Muscle layer of duodenum (tissue), 2 donors: ENCODE data around the gene GAS7.
A peak's percentile ranks its signal among the peaks of the same experiment; 100 is the strongest.

ENCODE experiments used
- H3K27ac ChIP-seq: one replicate; pipeline ENCODE4 v1.7.0; 2013; ENCODE audit warnings: mild to moderate bottlenecking, low read length
- H3K27me3 ChIP-seq: one replicate; pipeline ENCODE4 v1.7.0; 2013; ENCODE audit warnings: low read depth, mild to moderate bottlenecking, control low read depth, low read length
- H3K36me3 ChIP-seq, 2 donors: one replicate each; pipeline ENCODE4 v1.7.0; 2013; ENCODE audit warnings: low read length in 2 of 2, control low read depth in 1 of 2, mild to moderate bottlenecking in 1 of 2; ENCODE audit not compliant: insufficient read depth in 2 of 2, control insufficient read depth in 1 of 2
- H3K4me1 ChIP-seq, 2 donors: one replicate each; pipeline ENCODE4 v1.7.0; 2013; ENCODE audit warnings: low read length in 2 of 2, mild to moderate bottlenecking in 2 of 2, control low read depth in 1 of 2, moderate library complexity in 1 of 2; ENCODE audit not compliant: insufficient read depth in 2 of 2, control insufficient read depth in 1 of 2
- H3K4me3 ChIP-seq, 2 donors: one replicate each; pipeline ENCODE4 v1.7.0; 2013; ENCODE audit warnings: low read length in 2 of 2, low read depth in 1 of 2, mild to moderate bottlenecking in 1 of 2
- H3K9me3 ChIP-seq, 2 donors: one replicate each; pipeline ENCODE4 v1.7.0; 2013; ENCODE audit warnings: low read length in 2 of 2, control low read depth in 1 of 2, mild to moderate bottlenecking in 1 of 2; ENCODE audit not compliant: control insufficient read depth in 1 of 2
- donor health status: healthy.

GAS7 gene

DNA sequence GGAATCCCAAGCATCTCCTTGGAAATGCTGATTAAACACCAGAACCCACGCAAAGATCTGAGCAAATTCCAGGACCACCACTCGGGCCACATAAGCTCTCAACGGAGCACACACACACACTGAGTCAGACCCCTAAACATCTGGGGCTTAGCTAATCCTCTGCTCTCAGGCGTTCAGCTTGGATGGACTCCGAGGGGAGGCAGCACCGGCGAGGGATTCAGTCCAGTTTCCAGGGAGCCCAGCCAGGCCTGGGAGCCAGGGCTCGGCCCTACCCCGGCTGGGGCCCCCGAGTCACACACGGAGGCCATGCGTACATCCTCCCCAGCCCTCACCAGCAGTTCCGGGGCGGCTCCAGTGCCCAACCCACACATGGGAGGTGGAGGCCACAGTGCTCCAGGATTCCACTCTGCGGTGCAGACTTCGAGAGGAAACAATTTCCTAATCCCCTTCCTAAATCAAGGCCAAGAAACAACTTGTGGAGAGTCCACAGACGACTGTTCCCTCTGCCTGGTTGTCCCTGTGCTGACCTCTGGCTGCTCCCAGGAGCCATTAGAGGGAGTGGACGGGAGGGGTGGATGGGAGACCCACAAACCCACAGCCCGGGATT, 70.5 kb downstream of the GAS7 start:
- Histone ChIP-seq H3K27me3 (no peaks in the 10 kb centered on the region), H3K4me1 (peaks cover 0 to 20% of the 10 kb centered on the region in 2 donors), H3K9me3 (no peaks in the 10 kb centered on the region), H3K36me3 (no peaks in the 10 kb centered on the region), H3K4me3 (peak overlapping the region in 1 of 2 donors; percentile 12), H3K27ac (peak overlapping the region; percentile 78)

GRCh38 chr17:10126616-10127501, 71.5 kb downstream of the GAS7 start:
- peaks cover 4 to 24% of the 10 kb centered on the region in 2 donors for H3K4me1 ChIP-seq
- H3K9me3 ChIP-seq: no peaks in the 10 kb centered on the region
- peak overlapping the region; percentile 69 for H3K27ac ChIP-seq
- H3K4me3 ChIP-seq: peak overlapping the region in 1 of 2 donors; percentile 14
- no peaks in the 10 kb centered on the region for H3K36me3 ChIP-seq
- no peaks in the 10 kb centered on the region for H3K27me3 ChIP-seq

GRCh38 chr17:10126276-10126615, 72.2 kb downstream of the GAS7 start:
- peak overlapping the region in 1 of 2 donors; percentile 14 for H3K4me3 ChIP-seq
- H3K27me3 ChIP-seq: no peaks in the 10 kb centered on the region
- H3K27ac ChIP-seq: peak overlapping the region; percentile 56

DNA sequence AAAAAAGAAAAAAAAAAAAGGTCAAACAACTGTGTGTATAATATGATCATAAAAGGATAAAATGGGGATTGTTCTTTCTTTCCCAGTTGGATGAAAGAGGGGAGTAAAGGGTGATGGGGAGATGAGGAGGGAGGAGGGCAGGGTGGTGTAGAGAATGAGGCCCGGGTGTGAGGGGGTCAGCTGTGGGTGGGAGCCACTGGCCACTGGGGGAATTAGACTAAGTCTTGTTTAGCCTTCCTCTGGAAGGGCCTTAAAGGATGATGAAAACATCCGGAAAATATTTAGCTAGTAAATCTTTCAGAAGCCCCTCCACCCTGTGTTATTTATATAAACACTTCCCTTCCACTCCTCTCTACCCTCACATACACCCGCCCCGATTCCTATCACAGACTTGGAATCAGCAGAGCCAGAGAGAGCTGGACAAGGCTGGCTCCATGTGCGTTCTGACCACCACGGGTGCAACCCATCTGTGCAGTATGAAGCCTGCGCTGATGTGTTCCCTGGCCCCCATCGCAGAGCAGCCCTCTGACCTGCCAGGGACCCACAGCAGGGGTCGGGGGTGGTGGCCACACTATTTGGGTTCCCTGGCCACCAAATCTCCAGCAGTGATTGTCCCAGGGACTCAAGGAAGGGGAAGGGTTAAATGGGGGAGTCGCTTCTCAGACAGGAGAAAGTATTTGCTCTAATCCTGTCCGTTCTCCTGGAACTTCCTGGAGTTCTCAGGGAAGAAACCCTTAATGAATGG, 72.7 kb downstream of the GAS7 start:
- Histone ChIP-seq H3K4me1 (peaks cover 4 to 30% of the 10 kb centered on the region in 2 donors), H3K27me3 (no peaks in the 10 kb centered on the region), H3K36me3 (no peaks in the 10 kb centered on the region), H3K4me3 (no peak overlapping the region), H3K9me3 (no peaks in the 10 kb centered on the region), H3K27ac (peak overlapping the region; percentile 56)

More at GRCh38 chr17:10126276-10126615, 72.2 kb downstream of the GAS7 start:
- Histone ChIP-seq H3K36me3 (no peaks in the 10 kb centered on the region), H3K9me3 (no peaks in the 10 kb centered on the region), H3K4me1 (peaks cover 4 to 28% of the 10 kb centered on the region in 2 donors)

- H3K27ac ChIP-seq: no peak overlapping the region
- peaks cover 4 to 51% of the 10 kb centered on the region in 2 donors for H3K4me1 ChIP-seq
- no peak overlapping the region for H3K4me3 ChIP-seq
- H3K27me3 ChIP-seq: no peaks in the 10 kb centered on the region
- H3K36me3 ChIP-seq: no peaks in the 10 kb centered on the region
- H3K9me3 ChIP-seq: no peaks in the 10 kb centered on the region
Observed at GRCh38 chr17:10123093-10123492, 75.3 kb downstream of the GAS7 start.

DNA sequence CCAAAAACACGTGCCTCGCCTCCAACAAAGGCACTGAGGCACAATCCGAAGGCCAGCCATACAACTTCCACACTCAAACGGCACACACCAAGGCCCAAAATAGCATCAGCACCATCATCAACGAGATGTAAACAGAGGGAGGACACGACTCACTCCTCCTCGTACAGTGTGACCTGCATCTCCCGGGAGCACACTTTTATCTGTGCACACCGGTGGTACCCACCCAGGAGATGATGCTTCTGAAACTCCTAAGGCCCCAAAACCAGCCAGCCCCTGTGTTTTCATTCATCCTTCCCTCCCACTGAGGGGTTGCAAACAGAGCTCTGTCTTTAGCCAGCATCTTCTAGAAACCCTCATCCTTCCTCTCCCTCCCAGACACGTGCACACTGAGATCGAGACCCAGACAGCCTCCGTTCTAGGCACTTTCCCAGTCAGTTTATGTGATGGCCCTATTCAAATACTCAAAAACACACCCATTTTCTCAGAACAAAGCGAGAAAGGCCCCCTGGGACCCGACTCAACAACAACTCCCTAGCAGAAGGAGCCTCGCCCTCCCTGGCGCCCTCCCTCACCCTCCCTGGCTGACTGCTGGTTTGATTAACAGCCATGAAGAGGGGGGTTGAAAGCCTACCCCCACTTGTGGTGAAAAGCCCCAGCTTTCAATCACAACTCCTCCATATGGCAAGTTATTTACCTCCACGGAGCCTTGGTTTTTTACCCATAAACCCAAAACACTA, 76.3 kb downstream of the GAS7 start:
- no peaks in the 10 kb centered on the region for H3K9me3 ChIP-seq
- H3K4me3 ChIP-seq: no peak overlapping the region
- no peak overlapping the region for H3K27ac ChIP-seq
- H3K36me3 ChIP-seq: no peaks in the 10 kb centered on the region
- H3K27me3 ChIP-seq: no peaks in the 10 kb centered on the region
- peaks cover 4 to 48% of the 10 kb centered on the region in 2 donors for H3K4me1 ChIP-seq

DNA sequence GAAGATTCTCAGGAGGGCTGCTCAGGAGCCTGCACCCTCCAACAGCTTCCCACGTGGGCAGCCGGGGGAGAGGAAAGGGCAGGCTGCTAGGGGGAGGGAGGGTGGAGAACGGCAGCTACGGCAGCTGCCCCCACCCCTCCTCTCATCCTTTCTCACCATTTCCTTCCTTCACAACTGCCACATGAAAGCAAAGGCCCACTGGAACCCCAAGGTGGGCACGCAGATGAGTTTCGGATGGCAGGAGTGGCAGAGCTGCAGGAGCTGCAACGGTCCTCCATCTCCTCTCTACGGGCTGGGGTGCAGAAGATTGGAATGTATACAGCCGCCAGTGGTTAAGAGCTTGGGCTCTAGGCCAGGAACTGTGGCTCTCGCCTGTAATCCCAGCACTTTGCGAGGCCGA, 77.7 kb downstream of the GAS7 start:
- H3K36me3 ChIP-seq: no peaks in the 10 kb centered on the region
- no peaks in the 10 kb centered on the region for H3K27me3 ChIP-seq
- H3K9me3 ChIP-seq: no peaks in the 10 kb centered on the region
- H3K4me3 ChIP-seq: no peak overlapping the region
- peaks cover 4 to 53% of the 10 kb centered on the region in 2 donors for H3K4me1 ChIP-seq
- no peak overlapping the region for H3K27ac ChIP-seq

DNA sequence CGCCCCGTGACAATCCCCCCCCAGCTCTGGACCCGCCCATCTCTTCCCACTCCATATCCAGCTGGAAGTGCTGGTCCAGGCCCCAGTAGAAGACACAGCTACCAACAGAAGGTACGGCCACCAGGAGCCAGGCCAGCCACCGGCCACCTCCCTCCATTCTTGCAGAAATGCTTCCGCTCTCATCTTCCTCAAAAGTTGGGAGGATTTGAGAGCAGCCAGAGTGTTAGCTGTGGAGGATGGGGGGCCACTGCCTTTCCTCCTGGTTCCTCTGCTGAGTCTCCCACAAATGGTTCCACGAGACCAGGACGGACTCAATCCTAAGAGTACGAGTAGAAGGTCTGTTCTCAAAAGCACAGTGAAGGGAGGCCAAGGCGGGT, 78.3 kb downstream of the GAS7 start:
- peaks cover 8 to 59% of the 10 kb centered on the region in 2 donors for H3K4me1 ChIP-seq
- no peaks in the 10 kb centered on the region for H3K36me3 ChIP-seq
- no peaks in the 10 kb centered on the region for H3K27me3 ChIP-seq
- no peaks in the 10 kb centered on the region for H3K9me3 ChIP-seq
- no peak overlapping the region for H3K27ac ChIP-seq
- H3K4me3 ChIP-seq: no peak overlapping the region

- Histone ChIP-seq H3K4me3 (no peak overlapping the region), H3K4me1 (peaks cover 9 to 59% of the 10 kb centered on the region in 2 donors), H3K27ac (peak overlapping the region; percentile 24), H3K9me3 (no peaks in the 10 kb centered on the region), H3K36me3 (no peaks in the 10 kb centered on the region), H3K27me3 (no peaks in the 10 kb centered on the region)
Observed at GRCh38 chr17:10119203-10120108, 79.0 kb downstream of the GAS7 start.

- H3K4me3 ChIP-seq: no peak overlapping the region
- H3K27me3 ChIP-seq: no peaks in the 10 kb centered on the region
- H3K9me3 ChIP-seq: no peaks in the 10 kb centered on the region
- no peaks in the 10 kb centered on the region for H3K36me3 ChIP-seq
- H3K4me1 ChIP-seq: peaks cover 13 to 64% of the 10 kb centered on the region in 2 donors
- H3K27ac ChIP-seq: no peak overlapping the region
Observed at GRCh38 chr17:10118788-10119130, 79.6 kb downstream of the GAS7 start.
